DND-41 (cell line): ENCODE data around the gene GPR107.

ENCODE experiments used
- EZH2 ChIP-seq: IDR thresholded peaks from 3 replicates; pipeline ENCODE4 v1.6.1; 2012; ENCODE audit warnings: borderline replicate concordance, low read depth, mild to moderate bottlenecking, moderate library complexity, low read length, inconsistent platforms; ENCODE audit not compliant: severe bottlenecking
- TF ChIP-seq, protein P1 (sequence below): IDR thresholded peaks from 2 replicates; pipeline ENCODE4 v1.5.1; 2012; ENCODE audit warnings: borderline replicate concordance, low read length, moderate library complexity, mild to moderate bottlenecking; ENCODE audit not compliant: poor library complexity, severe bottlenecking; ENCODE audit errors: extremely low read depth

DNA sequence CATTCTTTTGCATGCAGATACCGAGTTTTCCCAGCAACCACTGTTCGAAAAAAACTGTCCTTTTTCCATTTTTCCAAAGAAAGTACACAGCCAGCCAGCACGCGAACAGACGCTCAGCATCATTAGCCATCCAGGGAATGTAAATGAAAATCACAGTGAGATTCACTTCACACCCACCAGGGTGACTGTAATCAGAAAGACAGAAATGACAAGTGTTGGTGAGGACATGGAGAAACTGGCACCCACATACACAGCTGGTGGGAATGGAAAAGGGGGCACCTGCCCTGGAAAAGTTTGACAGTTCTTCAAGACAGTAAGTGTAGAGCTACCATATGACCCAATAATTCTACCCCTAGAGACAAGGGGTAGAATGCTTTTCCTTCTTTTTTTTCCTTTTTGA lies 93.5 kb downstream of the GPR107 start:
- TF ChIP-seq, protein P1, sequence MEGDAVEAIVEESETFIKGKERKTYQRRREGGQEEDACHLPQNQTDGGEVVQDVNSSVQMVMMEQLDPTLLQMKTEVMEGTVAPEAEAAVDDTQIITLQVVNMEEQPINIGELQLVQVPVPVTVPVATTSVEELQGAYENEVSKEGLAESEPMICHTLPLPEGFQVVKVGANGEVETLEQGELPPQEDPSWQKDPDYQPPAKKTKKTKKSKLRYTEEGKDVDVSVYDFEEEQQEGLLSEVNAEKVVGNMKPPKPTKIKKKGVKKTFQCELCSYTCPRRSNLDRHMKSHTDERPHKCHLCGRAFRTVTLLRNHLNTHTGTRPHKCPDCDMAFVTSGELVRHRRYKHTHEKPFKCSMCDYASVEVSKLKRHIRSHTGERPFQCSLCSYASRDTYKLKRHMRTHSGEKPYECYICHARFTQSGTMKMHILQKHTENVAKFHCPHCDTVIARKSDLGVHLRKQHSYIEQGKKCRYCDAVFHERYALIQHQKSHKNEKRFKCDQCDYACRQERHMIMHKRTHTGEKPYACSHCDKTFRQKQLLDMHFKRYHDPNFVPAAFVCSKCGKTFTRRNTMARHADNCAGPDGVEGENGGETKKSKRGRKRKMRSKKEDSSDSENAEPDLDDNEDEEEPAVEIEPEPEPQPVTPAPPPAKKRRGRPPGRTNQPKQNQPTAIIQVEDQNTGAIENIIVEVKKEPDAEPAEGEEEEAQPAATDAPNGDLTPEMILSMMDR: no peak
- no peak for TF ChIP-seq EZH2
